HepG2 (cell line): Measurements from ENCODE around the gene PIAS1. TPM values are rescaled to one million over a fixed set of nuclear protein-coding genes. Genes with fewer than 3 reads are reported as not detected.

ENCODE experiments used
- CREBL2 ChIP-seq: sonication (generic); formaldehyde crosslinking; IDR thresholded peaks from 2 replicates; pipeline ENCODE4 v1.8.1; 2023; ENCODE audit warnings: missing genetic modification reagents, mild to moderate bottlenecking, borderline replicate concordance
- GLI4 ChIP-seq: sonication (generic); formaldehyde crosslinking; IDR thresholded peaks from 2 replicates; pipeline ENCODE4 v1.5.1; 2020; ENCODE audit warnings: missing genetic modification reagents, mild to moderate bottlenecking, moderate library complexity, borderline replicate concordance
- HMG20B ChIP-seq: conservative IDR thresholded peaks from 2 replicates; pipeline ENCODE4 v1.6.1; 2016; ENCODE audit warnings: missing genetic modification reagents, missing compliant biosample characterization
- MAFK ChIP-seq, 2 experiments: IDR thresholded peaks in 1 of 2; conservative IDR thresholded peaks in 1 of 2; 2 replicates each; pipeline ENCODE4 v1.6.1; 2011; ENCODE audit warnings: improper control_type of control experiment in 2 of 2, low read length in 2 of 2
- MEIS1 ChIP-seq: sonication (generic); formaldehyde crosslinking; IDR thresholded peaks from 2 replicates; pipeline ENCODE4 v1.9.0; 2021; ENCODE audit warnings: mild to moderate bottlenecking, missing genetic modification reagents, moderate library complexity, borderline replicate concordance
- NCOA2 ChIP-seq: sonication (generic); formaldehyde crosslinking; IDR thresholded peaks from 2 replicates; pipeline ENCODE4 v1.8.0; 2022; ENCODE audit warnings: inconsistent platforms
- NFYB ChIP-seq: sonication (generic); formaldehyde crosslinking; IDR thresholded peaks from 2 replicates; pipeline ENCODE4 v1.4.0; 2020; ENCODE audit warnings: missing genetic modification reagents
- TAF15 ChIP-seq: fragments of 200-400 bp; formaldehyde crosslinking; IDR thresholded peaks from one replicate; pipeline ENCODE4 v1.6.1; 2018; ENCODE audit warnings: mild to moderate bottlenecking, low read depth, low read length; ENCODE audit not compliant: poor library complexity, severe bottlenecking
- TARDBP ChIP-seq: sonication (generic); formaldehyde crosslinking; IDR thresholded peaks from 2 replicates; pipeline ENCODE4 v1.8.0; 2022; ENCODE audit warnings: mild to moderate bottlenecking, missing genetic modification reagents
- ZBTB42 ChIP-seq: sonication (generic); formaldehyde crosslinking; IDR thresholded peaks from 2 replicates; pipeline ENCODE4 v1.5.0; 2020; ENCODE audit warnings: mild to moderate bottlenecking, missing genetic modification reagents
- ZFP36L1 ChIP-seq: sonication (generic); formaldehyde crosslinking; IDR thresholded peaks from 2 replicates; pipeline ENCODE4 v1.8.0; 2022; ENCODE audit warnings: mild to moderate bottlenecking, missing genetic modification reagents, moderate library complexity
- ZNF432 ChIP-seq: sonication (generic); formaldehyde crosslinking; IDR thresholded peaks from 2 replicates; pipeline ENCODE4 v1.5.0; 2020; ENCODE audit warnings: missing genetic modification reagents, mild to moderate bottlenecking, borderline replicate concordance
- ZNF510 ChIP-seq: sonication (generic); formaldehyde crosslinking; IDR thresholded peaks from 2 replicates; pipeline ENCODE4 v1.4.0; 2020; ENCODE audit warnings: low read depth, mild to moderate bottlenecking, missing genetic modification reagents
- ZNF792 ChIP-seq: IDR thresholded peaks from 2 replicates; pipeline ENCODE4 v1.6.1; 2016
- polyA plus RNA-seq, 8 experiments: library from polyadenylated mRNA; depleted of rRNA in 3 of 8; stranded (reverse) in 7 of 8; unstranded in 1 of 8; fragments of >200 nt; fragmentation: Illumina TruSeq in 4 of 8; extraction: Trizol in 4 of 8; gene quantifications; 2 replicates each; pipeline versions ENCODE4 v1.2.1 to v1.2.3, GENCODE V29; 2011 to 2016; ENCODE audit warnings: low read depth in 4 of 8, missing spikeins in 1 of 8, mixed read lengths in 1 of 8; ENCODE audit not compliant: insufficient read depth in 1 of 8
- total RNA-seq, 5 experiments: library from RNA; depleted of rRNA; stranded (reverse); fragments of >200 nt; fragmentation: Illumina TruSeq; extraction: Trizol; gene quantifications; 2 replicates each; pipeline ENCODE4 v1.2.3, GENCODE V29; 2016; ENCODE audit warnings: low read depth in 1 of 5
- TF ChIP-seq, protein P1 (sequence below): sonication (generic); formaldehyde crosslinking; IDR thresholded peaks from 2 replicates; pipeline ENCODE4 v1.4.0; 2020; ENCODE audit warnings: missing genetic modification reagents
- TF ChIP-seq, protein P2 (sequence below): sonication (generic); formaldehyde crosslinking; IDR thresholded peaks from 2 replicates; pipeline ENCODE4 v1.9.0; 2021; ENCODE audit warnings: mild to moderate bottlenecking, missing genetic modification reagents

Gene PIAS1
- total and polyA plus RNA-seq, 2 of the 13 experiments (the other 11 are each of a cell fraction or from before 2014, with no cell fraction given), result 20.7 to 33.7 TPM

GRCh38 chr15:68229386-68230156, 175.5 kb downstream of the PIAS1 start, which contains the start of gene CLN6 (continued):
- TF ChIP-seq, protein P1, sequence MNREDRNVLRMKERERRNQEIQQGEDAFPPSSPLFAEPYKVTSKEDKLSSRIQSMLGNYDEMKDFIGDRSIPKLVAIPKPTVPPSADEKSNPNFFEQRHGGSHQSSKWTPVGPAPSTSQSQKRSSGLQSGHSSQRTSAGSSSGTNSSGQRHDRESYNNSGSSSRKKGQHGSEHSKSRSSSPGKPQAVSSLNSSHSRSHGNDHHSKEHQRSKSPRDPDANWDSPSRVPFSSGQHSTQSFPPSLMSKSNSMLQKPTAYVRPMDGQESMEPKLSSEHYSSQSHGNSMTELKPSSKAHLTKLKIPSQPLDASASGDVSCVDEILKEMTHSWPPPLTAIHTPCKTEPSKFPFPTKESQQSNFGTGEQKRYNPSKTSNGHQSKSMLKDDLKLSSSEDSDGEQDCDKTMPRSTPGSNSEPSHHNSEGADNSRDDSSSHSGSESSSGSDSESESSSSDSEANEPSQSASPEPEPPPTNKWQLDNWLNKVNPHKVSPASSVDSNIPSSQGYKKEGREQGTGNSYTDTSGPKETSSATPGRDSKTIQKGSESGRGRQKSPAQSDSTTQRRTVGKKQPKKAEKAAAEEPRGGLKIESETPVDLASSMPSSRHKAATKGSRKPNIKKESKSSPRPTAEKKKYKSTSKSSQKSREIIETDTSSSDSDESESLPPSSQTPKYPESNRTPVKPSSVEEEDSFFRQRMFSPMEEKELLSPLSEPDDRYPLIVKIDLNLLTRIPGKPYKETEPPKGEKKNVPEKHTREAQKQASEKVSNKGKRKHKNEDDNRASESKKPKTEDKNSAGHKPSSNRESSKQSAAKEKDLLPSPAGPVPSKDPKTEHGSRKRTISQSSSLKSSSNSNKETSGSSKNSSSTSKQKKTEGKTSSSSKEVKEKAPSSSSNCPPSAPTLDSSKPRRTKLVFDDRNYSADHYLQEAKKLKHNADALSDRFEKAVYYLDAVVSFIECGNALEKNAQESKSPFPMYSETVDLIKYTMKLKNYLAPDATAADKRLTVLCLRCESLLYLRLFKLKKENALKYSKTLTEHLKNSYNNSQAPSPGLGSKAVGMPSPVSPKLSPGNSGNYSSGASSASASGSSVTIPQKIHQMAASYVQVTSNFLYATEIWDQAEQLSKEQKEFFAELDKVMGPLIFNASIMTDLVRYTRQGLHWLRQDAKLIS (CRISPR knock-in tag), result no peak
- TF ChIP-seq NFYB (CRISPR knock-in tag) (no peak), MEIS1 (CRISPR knock-in tag) (no peak), ZFP36L1 (no peak; the same call in 1 of the 2 replicates), ZNF792 (CRISPR knock-in tag) (no peak), HMG20B (CRISPR knock-in tag) (no peak), TARDBP (CRISPR knock-in tag) (no peak; the same call in 1 of the 2 replicates), NCOA2 (peak; percentile 22; the same call in 1 of the 2 replicates), GLI4 (CRISPR knock-in tag) (no peak), TAF15 (no peak), MAFK (conservative IDR thresholded peaks at IDR 0.05 in 1 of 2, IDR thresholded peaks at IDR 0.05 in 1 of 2; ENCODE audit: low read length in 2 of 2) (no peak), ZBTB42 (no peak), CREBL2 (CRISPR knock-in tag) (0 out of 2 replicates have a peak, but pooled peaks have one; percentile 88), ZNF510 (CRISPR knock-in tag) (no peak), ZNF432 (CRISPR knock-in tag) (no peak)
- TF ChIP-seq, protein P2, sequence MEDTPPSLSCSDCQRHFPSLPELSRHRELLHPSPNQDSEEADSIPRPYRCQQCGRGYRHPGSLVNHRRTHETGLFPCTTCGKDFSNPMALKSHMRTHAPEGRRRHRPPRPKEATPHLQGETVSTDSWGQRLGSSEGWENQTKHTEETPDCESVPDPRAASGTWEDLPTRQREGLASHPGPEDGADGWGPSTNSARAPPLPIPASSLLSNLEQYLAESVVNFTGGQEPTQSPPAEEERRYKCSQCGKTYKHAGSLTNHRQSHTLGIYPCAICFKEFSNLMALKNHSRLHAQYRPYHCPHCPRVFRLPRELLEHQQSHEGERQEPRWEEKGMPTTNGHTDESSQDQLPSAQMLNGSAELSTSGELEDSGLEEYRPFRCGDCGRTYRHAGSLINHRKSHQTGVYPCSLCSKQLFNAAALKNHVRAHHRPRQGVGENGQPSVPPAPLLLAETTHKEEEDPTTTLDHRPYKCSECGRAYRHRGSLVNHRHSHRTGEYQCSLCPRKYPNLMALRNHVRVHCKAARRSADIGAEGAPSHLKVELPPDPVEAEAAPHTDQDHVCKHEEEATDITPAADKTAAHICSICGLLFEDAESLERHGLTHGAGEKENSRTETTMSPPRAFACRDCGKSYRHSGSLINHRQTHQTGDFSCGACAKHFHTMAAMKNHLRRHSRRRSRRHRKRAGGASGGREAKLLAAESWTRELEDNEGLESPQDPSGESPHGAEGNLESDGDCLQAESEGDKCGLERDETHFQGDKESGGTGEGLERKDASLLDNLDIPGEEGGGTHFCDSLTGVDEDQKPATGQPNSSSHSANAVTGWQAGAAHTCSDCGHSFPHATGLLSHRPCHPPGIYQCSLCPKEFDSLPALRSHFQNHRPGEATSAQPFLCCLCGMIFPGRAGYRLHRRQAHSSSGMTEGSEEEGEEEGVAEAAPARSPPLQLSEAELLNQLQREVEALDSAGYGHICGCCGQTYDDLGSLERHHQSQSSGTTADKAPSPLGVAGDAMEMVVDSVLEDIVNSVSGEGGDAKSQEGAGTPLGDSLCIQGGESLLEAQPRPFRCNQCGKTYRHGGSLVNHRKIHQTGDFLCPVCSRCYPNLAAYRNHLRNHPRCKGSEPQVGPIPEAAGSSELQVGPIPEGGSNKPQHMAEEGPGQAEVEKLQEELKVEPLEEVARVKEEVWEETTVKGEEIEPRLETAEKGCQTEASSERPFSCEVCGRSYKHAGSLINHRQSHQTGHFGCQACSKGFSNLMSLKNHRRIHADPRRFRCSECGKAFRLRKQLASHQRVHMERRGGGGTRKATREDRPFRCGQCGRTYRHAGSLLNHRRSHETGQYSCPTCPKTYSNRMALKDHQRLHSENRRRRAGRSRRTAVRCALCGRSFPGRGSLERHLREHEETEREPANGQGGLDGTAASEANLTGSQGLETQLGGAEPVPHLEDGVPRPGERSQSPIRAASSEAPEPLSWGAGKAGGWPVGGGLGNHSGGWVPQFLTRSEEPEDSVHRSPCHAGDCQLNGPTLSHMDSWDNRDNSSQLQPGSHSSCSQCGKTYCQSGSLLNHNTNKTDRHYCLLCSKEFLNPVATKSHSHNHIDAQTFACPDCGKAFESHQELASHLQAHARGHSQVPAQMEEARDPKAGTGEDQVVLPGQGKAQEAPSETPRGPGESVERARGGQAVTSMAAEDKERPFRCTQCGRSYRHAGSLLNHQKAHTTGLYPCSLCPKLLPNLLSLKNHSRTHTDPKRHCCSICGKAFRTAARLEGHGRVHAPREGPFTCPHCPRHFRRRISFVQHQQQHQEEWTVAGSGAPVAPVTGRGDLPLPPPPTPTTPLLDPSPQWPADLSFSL (CRISPR knock-in tag), result no peak
